HG03097 (cell line): ENCODE results near the gene C8A.

Source experiments
- ATAC-seq: cut with Tn5 transposase; IDR thresholded peaks from one replicate; pipeline ENCODE4 v1.9.1; 2021; ENCODE audit not compliant: unreplicated experiment, low FRiP score

C8A gene

GRCh38 chr1:56922507-56922906, 67.9 kb downstream of the C8A start:
- no peak for ATAC-seq

DNA sequence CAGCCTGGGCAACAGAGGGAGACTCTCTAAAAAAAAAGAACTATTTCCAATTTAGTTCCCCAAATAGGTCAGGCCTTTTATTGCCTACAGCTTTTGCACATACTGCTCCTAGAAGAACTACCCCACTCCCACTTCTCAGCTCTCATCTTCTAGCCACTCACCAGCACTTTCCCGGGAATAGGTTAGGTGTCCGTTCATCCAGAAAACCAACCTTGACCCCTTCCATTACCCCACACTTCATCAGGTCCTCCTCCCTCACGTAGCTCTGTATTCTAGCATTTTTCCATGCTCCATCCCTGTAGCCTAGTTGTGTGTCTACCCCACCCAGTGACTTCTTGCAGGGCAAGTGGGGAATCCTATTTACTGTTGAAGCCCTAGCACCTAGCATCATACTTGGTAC, 68.6 kb downstream of the C8A start:
- no peak for ATAC-seq

- no peak for ATAC-seq
Observed at GRCh38 chr1:56924116-56924515, 69.5 kb downstream of the C8A start.

- no peak for ATAC-seq
Observed at GRCh38 chr1:56925193-56925592, 70.6 kb downstream of the C8A start.

DNA sequence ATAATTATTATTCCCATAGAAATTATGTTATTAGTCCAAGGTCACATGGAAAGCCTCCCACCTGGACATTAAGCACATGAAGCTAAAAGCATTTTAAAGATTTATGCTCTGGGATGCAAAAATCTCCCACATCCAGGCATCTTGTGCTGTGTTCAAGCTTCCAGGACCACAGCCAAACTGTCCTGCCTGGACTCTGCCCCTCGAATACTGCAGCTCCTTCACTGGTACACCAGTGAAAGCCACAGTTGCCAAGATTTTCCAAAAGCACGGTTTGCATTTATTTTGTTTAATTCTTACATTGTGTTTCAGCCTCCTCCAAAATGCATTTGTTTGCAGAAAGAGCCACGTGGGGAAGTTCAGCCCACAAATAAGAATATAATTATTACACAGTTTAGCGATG, 72.6 kb downstream of the C8A start:
- ATAC-seq = no peak

GRCh38 chr1:56927986-56928385, 73.4 kb downstream of the C8A start:
- ATAC-seq = no peak

GRCh38 chr1:56929492-56929891, 74.9 kb downstream of the C8A start:
- no peak for ATAC-seq

GRCh38 chr1:56931211-56931610, 76.6 kb downstream of the C8A start:
- no peak for ATAC-seq

DNA sequence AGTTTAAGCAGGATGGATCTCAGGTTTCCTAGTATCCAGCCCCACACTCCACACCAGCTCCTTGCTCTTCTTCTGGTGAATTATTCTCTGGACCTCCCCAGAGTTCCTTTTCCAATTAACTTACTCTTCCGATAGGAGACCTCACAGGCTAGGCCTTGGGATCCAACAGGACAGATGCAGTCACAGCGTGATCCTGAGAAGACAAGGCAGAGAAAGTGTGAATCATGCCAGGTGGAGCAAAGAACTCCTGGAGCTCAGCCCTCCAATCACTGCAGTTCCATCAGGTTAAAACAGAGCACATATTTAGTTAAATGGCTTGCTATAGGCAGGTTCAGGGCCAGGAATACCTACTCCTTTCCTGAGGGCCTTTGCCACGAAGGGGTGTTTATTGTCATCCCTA, 77.1 kb downstream of the C8A start:
- no peak for ATAC-seq

DNA sequence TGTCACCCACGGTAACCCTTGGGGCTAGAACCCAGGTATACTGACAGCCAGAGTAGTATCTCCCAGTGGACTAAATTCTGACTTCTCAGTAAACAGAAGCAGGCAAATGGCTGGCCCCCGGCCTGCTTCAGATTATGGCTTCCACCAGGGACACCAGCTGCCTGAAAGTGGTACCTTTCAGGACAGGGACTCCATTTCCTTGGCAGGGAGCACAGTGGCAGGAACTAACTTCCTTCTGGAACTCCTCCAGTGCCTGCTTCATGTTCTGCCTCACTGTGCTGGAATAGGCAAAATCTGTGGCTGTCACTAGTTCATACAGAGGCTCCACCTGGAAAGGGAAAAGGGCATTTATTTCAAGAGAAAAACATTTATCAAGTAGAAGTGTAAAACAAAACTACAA, 78.6 kb downstream of the C8A start:
- ATAC-seq = no peak

DNA sequence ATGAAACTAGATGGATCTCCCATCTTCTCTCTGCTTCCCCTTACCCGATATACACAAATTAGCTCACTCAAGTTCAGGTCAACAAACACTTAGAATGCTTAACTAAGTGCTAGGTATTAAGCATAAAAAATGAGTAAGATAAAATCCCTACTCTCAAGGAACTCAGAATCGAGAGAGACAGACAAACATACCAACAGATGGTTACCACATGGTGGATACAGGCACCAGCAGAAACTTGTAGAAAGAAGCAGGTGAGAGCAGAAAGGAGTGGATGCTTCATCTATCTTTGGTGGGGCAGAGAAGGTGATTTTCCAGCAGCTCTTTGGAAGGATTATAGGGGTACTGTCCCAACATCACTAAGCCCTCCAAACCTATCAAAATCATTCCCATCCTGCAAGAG, 79.0 kb downstream of the C8A start:
- ATAC-seq = no peak

GRCh38 chr1:56934430-56935060, 79.9 kb downstream of the C8A start:
- ATAC-seq = no peak

GRCh38 chr1:56938646-56939045, 84.0 kb downstream of the C8A start:
- ATAC-seq = no peak

DNA sequence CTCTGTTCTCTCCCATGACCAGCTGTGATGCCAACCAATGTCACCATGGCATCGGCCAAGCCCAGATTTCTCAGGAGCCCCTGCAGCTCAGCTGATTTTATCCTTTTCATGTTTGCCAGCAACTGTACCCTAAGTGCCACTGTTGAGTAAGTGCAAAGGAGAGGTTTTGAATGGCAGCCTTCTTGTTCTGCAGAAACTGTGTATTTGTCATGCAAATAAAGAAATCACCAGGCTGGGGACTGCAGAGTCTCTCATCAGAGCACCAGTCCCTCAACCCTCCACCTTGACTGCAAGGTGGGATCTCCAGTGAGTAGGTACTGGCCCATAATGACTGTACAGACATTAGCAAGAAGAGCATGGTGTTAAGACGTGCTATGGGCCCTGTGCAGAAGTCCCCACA, 84.6 kb downstream of the C8A start:
- ATAC-seq = no peak

DNA sequence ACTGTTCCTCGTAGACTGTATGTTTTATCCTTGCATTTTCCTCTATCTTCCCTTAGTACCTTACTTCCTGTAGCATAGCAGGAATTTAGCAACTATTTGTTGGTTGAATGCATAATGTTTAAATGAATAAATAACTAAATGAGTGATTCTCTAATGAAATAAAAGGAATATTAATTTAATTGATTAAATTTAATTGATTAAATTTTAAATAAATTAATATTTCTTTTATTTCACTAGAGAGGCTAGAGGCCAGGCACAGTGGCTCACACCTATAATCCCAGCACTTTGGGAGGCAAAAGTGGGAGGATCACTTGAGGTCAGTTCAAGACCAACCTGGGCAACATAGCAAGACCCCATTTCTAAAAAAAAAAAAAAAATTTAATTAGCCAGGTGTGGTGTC, 85.4 kb downstream of the C8A start:
- no peak for ATAC-seq

- ATAC-seq = no peak
Observed at GRCh38 chr1:56948403-56949023, 93.9 kb downstream of the C8A start.

DNA sequence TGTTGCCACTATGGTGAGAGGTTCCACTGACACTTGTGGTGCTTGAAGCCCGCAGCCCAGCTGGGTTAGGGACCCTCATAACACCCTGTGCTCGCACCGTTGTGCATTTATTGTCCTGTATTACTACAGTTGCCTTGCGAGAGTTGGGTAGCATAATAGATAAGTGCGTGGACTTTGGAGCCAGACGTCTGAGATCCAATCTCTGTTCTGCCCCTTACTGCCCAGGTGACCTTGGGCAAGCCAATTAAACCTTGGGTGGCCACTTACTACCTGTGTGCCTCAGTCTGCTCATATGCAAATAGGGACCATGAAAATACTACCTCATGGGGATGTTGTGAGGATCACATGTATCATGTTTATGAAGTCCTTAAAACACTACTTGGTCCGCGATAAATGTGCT, 97.9 kb downstream of the C8A start:
- no peak for ATAC-seq

DNA sequence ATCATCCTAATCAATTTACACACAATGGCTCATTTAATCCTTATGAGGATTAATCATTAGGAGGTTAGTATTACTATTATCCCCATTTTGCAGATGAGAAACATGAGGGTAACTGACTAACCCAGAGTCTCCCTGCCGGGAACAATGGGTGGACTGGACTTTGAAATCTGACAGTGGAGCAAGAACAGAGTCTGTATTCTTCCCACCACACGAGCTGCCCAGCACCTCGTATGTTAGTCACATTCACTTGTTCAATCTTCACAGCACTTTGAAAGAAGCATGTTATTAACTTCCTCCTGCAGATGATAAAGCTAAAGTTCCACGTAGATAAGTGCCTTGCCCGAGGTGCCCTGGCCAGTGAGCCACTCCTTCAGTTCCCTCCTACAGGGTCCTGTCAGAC, 98.8 kb downstream of the C8A start:
- ATAC-seq = no peak

DNA sequence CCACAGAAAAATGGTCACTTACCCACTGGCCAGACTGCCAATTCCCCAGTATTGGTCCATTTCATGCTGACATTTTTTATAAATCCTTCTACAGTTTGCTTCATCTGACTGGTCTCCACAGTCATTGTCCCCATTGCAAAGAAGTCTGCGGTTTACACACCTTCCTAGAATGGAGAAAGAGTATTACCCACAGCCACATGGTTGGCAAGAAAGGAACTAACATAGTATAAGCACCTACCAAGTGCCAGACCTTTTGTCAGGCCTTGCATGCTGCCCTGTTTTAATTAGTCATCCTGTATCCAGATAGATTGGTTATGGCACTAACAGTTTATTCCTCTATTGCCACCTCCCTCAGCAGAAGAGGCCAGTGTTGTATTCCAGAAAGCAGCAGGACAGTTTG, 100.1 kb downstream of the C8A start:
- no peak for ATAC-seq

GRCh38 chr1:56957931-56958330, 103.3 kb downstream of the C8A start:
- ATAC-seq = no peak

GRCh38 chr1:56958526-56958925, 103.9 kb downstream of the C8A start:
- no peak for ATAC-seq

GRCh38 chr1:56961426-56961825, 106.8 kb downstream of the C8A start:
- no peak for ATAC-seq

DNA sequence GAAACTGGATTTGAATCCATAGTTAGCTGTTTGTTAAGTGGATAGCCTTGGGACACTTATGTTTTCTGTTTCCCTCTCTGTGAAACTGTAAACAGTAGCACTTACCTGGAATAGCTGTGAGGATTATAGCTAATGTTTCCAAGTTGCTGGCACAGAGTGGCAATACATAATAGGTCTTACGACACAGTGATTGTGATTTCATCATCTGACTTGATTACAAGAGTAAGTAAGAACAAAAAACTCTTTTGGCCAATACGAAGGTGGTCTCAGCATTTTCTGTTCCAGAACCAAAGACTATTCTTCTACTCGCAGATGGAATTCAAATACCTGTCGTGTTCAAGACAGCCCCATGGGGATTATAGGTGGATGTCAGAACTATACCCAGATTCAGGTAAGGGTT, 109.1 kb downstream of the C8A start:
- no peak for ATAC-seq
